Skeletal muscle satellite cell (primary cell): ENCODE data around the gene WDFY2.

Experiments
- H3K27me3 ChIP-seq: 2 replicates; pipeline ENCODE4 v1.7.0; 2013; ENCODE audit warnings: low read length; ENCODE audit not compliant: control insufficient read depth, insufficient read depth
- H3K36me3 ChIP-seq: 2 replicates; pipeline ENCODE4 v1.7.0; 2013; ENCODE audit warnings: mild to moderate bottlenecking, control low read depth, low read length; ENCODE audit not compliant: insufficient read depth
- H3K4me1 ChIP-seq: 2 replicates; pipeline ENCODE4 v1.7.0; 2013; ENCODE audit warnings: low read length; ENCODE audit not compliant: control insufficient read depth, insufficient read depth
- H3K4me2 ChIP-seq: 2 replicates; pipeline ENCODE4 v1.7.0; 2013; ENCODE audit warnings: mild to moderate bottlenecking, low read length
- H3K4me3 ChIP-seq: 2 replicates; pipeline ENCODE4 v1.7.0; 2013; ENCODE audit warnings: low read length
- H3K9ac ChIP-seq: 2 replicates; pipeline ENCODE4 v1.7.0; 2013; ENCODE audit warnings: mild to moderate bottlenecking, low read depth, low read length, moderate library complexity
- H3K9me3 ChIP-seq: replicated peaks from 2 replicates; pipeline ENCODE4 v1.7.0; 2013; ENCODE audit warnings: mild to moderate bottlenecking, control low read depth, low read length

The WDFY2 gene

GRCh38 chr13:51550151-51550550, 34.1 kb upstream of the WDFY2 start:
- Histone ChIP-seq H3K9me3 (no peaks in the 10 kb centered on the region), H3K9ac (no peak overlapping the region), H3K4me3 (no peak overlapping the region), H3K36me3 (no peaks in the 10 kb centered on the region), H3K4me1 (no peaks in the 10 kb centered on the region), H3K27me3 (no peaks in the 10 kb centered on the region), H3K4me2 (no peak overlapping the region)

- Histone ChIP-seq H3K9ac (no peak overlapping the region), H3K9me3 (no peaks in the 10 kb centered on the region), H3K36me3 (no peaks in the 10 kb centered on the region), H3K4me1 (no peaks in the 10 kb centered on the region), H3K4me2 (no peak overlapping the region), H3K27me3 (no peaks in the 10 kb centered on the region), H3K4me3 (no peak overlapping the region)
Observed at GRCh38 chr13:51551416-51551815, 32.8 kb upstream of the WDFY2 start.

- Histone ChIP-seq H3K9me3 (no peaks in the 10 kb centered on the region), H3K4me1 (no peaks in the 10 kb centered on the region), H3K4me2 (no peak overlapping the region), H3K27me3 (no peaks in the 10 kb centered on the region), H3K9ac (no peak overlapping the region), H3K4me3 (no peak overlapping the region), H3K36me3 (no peaks in the 10 kb centered on the region)
Observed at GRCh38 chr13:51552027-51552426, 32.2 kb upstream of the WDFY2 start.

GRCh38 chr13:51553531-51553930, 30.7 kb upstream of the WDFY2 start:
- Histone ChIP-seq H3K27me3 (no peaks in the 10 kb centered on the region), H3K4me1 (peaks cover 13% of the 10 kb centered on the region), H3K36me3 (no peaks in the 10 kb centered on the region), H3K4me2 (no peak overlapping the region), H3K9ac (no peak overlapping the region), H3K4me3 (no peak overlapping the region), H3K9me3 (no peaks in the 10 kb centered on the region)

GRCh38 chr13:51556740-51557139, 27.5 kb upstream of the WDFY2 start:
- Histone ChIP-seq H3K4me3 (no peak overlapping the region), H3K4me1 (peaks cover 20% of the 10 kb centered on the region), H3K9me3 (no peaks in the 10 kb centered on the region), H3K27me3 (no peaks in the 10 kb centered on the region), H3K4me2 (no peak overlapping the region), H3K36me3 (no peaks in the 10 kb centered on the region), H3K9ac (no peak overlapping the region)

GRCh38 chr13:51557438-51557837, 26.8 kb upstream of the WDFY2 start:
- Histone ChIP-seq H3K27me3 (no peaks in the 10 kb centered on the region), H3K4me2 (peak overlapping the region; percentile 52), H3K4me1 (peaks cover 20% of the 10 kb centered on the region), H3K4me3 (no peak overlapping the region), H3K9ac (no peak overlapping the region), H3K9me3 (no peaks in the 10 kb centered on the region), H3K36me3 (no peaks in the 10 kb centered on the region)

- Histone ChIP-seq H3K9me3 (no peaks in the 10 kb centered on the region), H3K4me3 (no peak overlapping the region), H3K27me3 (no peaks in the 10 kb centered on the region), H3K4me2 (peak overlapping the region; percentile 52), H3K36me3 (no peaks in the 10 kb centered on the region), H3K9ac (no peak overlapping the region), H3K4me1 (peaks cover 20% of the 10 kb centered on the region)
Observed at GRCh38 chr13:51557875-51558612, 26.2 kb upstream of the WDFY2 start.

GRCh38 chr13:51559946-51560735, 24.1 kb upstream of the WDFY2 start:
- Histone ChIP-seq H3K4me3 (no peak overlapping the region), H3K9ac (no peak overlapping the region), H3K4me1 (peaks cover 20% of the 10 kb centered on the region), H3K4me2 (no peak overlapping the region), H3K36me3 (no peaks in the 10 kb centered on the region), H3K9me3 (no peaks in the 10 kb centered on the region), H3K27me3 (no peaks in the 10 kb centered on the region)

- Histone ChIP-seq H3K4me1 (peaks cover 19% of the 10 kb centered on the region), H3K9ac (no peak overlapping the region), H3K9me3 (no peaks in the 10 kb centered on the region), H3K36me3 (no peaks in the 10 kb centered on the region), H3K27me3 (no peaks in the 10 kb centered on the region), H3K4me2 (no peak overlapping the region), H3K4me3 (no peak overlapping the region)
Observed at GRCh38 chr13:51562011-51562671, 22.1 kb upstream of the WDFY2 start.

- Histone ChIP-seq H3K27me3 (no peaks in the 10 kb centered on the region), H3K4me2 (no peak overlapping the region), H3K9me3 (no peaks in the 10 kb centered on the region), H3K4me1 (peaks cover under 1% of the 10 kb centered on the region), H3K9ac (no peak overlapping the region), H3K36me3 (no peaks in the 10 kb centered on the region), H3K4me3 (no peak overlapping the region)
Observed at GRCh38 chr13:51564252-51564651, 20.0 kb upstream of the WDFY2 start.

- Histone ChIP-seq H3K9me3 (no peaks in the 10 kb centered on the region), H3K4me3 (no peak overlapping the region), H3K4me2 (no peak overlapping the region), H3K9ac (no peak overlapping the region), H3K4me1 (no peaks in the 10 kb centered on the region), H3K27me3 (no peaks in the 10 kb centered on the region), H3K36me3 (no peaks in the 10 kb centered on the region)
Observed at GRCh38 chr13:51564671-51565070, 19.6 kb upstream of the WDFY2 start.
